ENCODE data around the gene GSX2.

Gene GSX2

GRCh38 chr4:54060116-54060515 lies 39.8 kb upstream of the GSX2 start:
- TF ChIP-seq CTCF (IDR thresholded peaks at IDR 0.05; ENCODE audit: insufficient read depth, low read depth, low read length, missing control alignments) = no peak
- DNase-seq (ENCODE audit: low read depth) = no peak
- no peak overlapping the region for H3K4me3 ChIP-seq (ENCODE audit: low read depth, low read length)

- DNase-seq (ENCODE audit: low read depth) = no peak
- no peak for TF ChIP-seq CTCF (IDR thresholded peaks at IDR 0.05; ENCODE audit: insufficient read depth, low read depth, low read length, missing control alignments)
- no peak overlapping the region for H3K4me3 ChIP-seq (ENCODE audit: low read depth, low read length)
Observed at GRCh38 chr4:54061067-54061466, 38.9 kb upstream of the GSX2 start.

GRCh38 chr4:54061873-54062272 lies 38.1 kb upstream of the GSX2 start:
- TF ChIP-seq CTCF (IDR thresholded peaks at IDR 0.05; ENCODE audit: insufficient read depth, low read depth, low read length, missing control alignments) = no peak
- no peak for DNase-seq (ENCODE audit: low read depth)
- H3K4me3 ChIP-seq (ENCODE audit: low read depth, low read length) = peak overlapping the region; percentile 75; the same call in 1 of the 2 replicates

GRCh38 chr4:54062392-54062791 lies 37.6 kb upstream of the GSX2 start:
- peak overlapping the region; percentile 75 for H3K4me3 ChIP-seq (ENCODE audit: low read depth, low read length)
- TF ChIP-seq CTCF (IDR thresholded peaks at IDR 0.05; ENCODE audit: insufficient read depth, low read depth, low read length, missing control alignments) = no peak
- DNase-seq (ENCODE audit: low read depth) = no peak

GRCh38 chr4:54063229-54063628 lies 36.7 kb upstream of the GSX2 start:
- DNase-seq (ENCODE audit: low read depth) = peak; percentile 16
- peak overlapping the region; percentile 75 for H3K4me3 ChIP-seq (ENCODE audit: low read depth, low read length)
- TF ChIP-seq CTCF (IDR thresholded peaks at IDR 0.05; ENCODE audit: insufficient read depth, low read depth, low read length, missing control alignments) = no peak

GRCh38 chr4:54063737-54064316 lies 36.1 kb upstream of the GSX2 start:
- TF ChIP-seq CTCF (IDR thresholded peaks at IDR 0.05; ENCODE audit: insufficient read depth, low read depth, low read length, missing control alignments) = no peak
- DNase-seq (ENCODE audit: low read depth) = peak; percentile 50
- peak overlapping the region; percentile 75 for H3K4me3 ChIP-seq (ENCODE audit: low read depth, low read length)

Measured in GM12865 (cell line).